ENCODE measurements around the gene SMTN.

DNA sequence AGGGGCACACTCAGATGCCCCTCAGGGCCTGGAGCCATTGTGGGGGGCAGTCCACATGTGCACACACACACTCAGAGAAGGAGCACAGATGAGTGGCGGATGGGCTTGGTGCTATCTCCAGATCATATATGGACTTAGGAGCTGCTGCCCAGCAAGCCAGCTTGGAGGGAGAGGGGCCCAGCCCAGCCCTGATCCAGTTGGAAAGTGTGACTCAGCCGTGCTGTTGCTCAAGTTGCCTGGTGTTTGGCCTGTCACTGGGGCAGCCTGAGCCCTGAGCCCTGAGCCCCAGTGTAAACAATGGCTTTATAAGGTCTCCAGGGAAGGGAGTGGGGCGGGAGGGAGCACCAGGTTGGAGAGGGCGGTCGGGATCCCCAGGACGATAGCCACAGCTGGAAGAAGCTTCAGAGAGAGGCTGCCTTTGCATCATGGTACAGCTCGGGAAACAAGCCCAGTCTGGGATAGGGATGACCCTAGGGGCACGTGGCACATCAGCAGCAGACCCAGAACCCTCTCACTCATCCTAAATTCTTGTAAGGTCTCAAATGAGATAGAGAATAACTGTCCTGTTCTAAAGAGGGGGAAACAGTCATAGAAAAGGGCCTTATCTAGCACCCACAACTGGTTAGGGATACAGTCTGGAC, 21.4 kb downstream of the SMTN start:
- TF ChIP-seq CTCF (IDR thresholded peaks at IDR 0.05) (no peak), POLR2A (IDR thresholded peaks at IDR 0.05) (no peak)

Data from heart left ventricle (tissue), 13 donors.